Measurements from ENCODE around the gene TRPC4.

TRPC4 gene

GRCh38 chr13:37716420-37717195, 153.0 kb downstream of the TRPC4 start:
- DNase-seq (ENCODE audit: low spot score): no peak

GRCh38 chr13:37715606-37716015, 154.0 kb downstream of the TRPC4 start:
- no peak for DNase-seq (ENCODE audit: low spot score)

- DNase-seq (ENCODE audit: low spot score): no peak
Observed at GRCh38 chr13:37709318-37709717, 160.3 kb downstream of the TRPC4 start.

- DNase-seq (ENCODE audit: low spot score): no peak
Observed at GRCh38 chr13:37707739-37708500, 161.7 kb downstream of the TRPC4 start.

- DNase-seq (ENCODE audit: low spot score): no peak
Observed at GRCh38 chr13:37706041-37706440, 163.5 kb downstream of the TRPC4 start.

- DNase-seq (ENCODE audit: low spot score): peak; percentile 84
Observed at GRCh38 chr13:37701972-37702371, 167.6 kb downstream of the TRPC4 start.

- peak; percentile 44 for DNase-seq (ENCODE audit: low spot score)
Observed at GRCh38 chr13:37701306-37701705, 168.3 kb downstream of the TRPC4 start.

GRCh38 chr13:37700887-37701286, 168.7 kb downstream of the TRPC4 start:
- DNase-seq (ENCODE audit: low spot score): no peak

- no peak for DNase-seq (ENCODE audit: low spot score)
Observed at GRCh38 chr13:37695200-37695599, 174.4 kb downstream of the TRPC4 start.

GRCh38 chr13:37690361-37690760, 179.2 kb downstream of the TRPC4 start:
- DNase-seq (ENCODE audit: low spot score): no peak

GRCh38 chr13:37686501-37686900, 183.1 kb downstream of the TRPC4 start:
- peak; percentile 12 for DNase-seq (ENCODE audit: low spot score)

GRCh38 chr13:37685206-37685605, 184.4 kb downstream of the TRPC4 start:
- DNase-seq (ENCODE audit: low spot score): no peak

- no peak for DNase-seq (ENCODE audit: low spot score)
Observed at GRCh38 chr13:37682496-37682895, 187.1 kb downstream of the TRPC4 start.

- peak; percentile 32 for DNase-seq (ENCODE audit: low spot score)
Observed at GRCh38 chr13:37681281-37682032, 188.1 kb downstream of the TRPC4 start.

GRCh38 chr13:37680137-37680536, 189.4 kb downstream of the TRPC4 start:
- DNase-seq (ENCODE audit: low spot score): no peak

GRCh38 chr13:37679043-37679442, 190.5 kb downstream of the TRPC4 start:
- no peak for DNase-seq (ENCODE audit: low spot score)

GRCh38 chr13:37669845-37670244, 199.7 kb downstream of the TRPC4 start:
- no peak for DNase-seq (ENCODE audit: low spot score)

- DNase-seq (ENCODE audit: low spot score): no peak
Observed at GRCh38 chr13:37667702-37668101, 201.9 kb downstream of the TRPC4 start.

- no peak for DNase-seq (ENCODE audit: low spot score)
Observed at GRCh38 chr13:37666036-37666435, 203.5 kb downstream of the TRPC4 start.

- no peak for DNase-seq (ENCODE audit: low spot score)
Observed at GRCh38 chr13:37665420-37665819, 204.2 kb downstream of the TRPC4 start.

- DNase-seq (ENCODE audit: low spot score): no peak
Observed at GRCh38 chr13:37663724-37664123, 205.8 kb downstream of the TRPC4 start.

GRCh38 chr13:37662624-37663023, 206.9 kb downstream of the TRPC4 start:
- no peak for DNase-seq (ENCODE audit: low spot score)

- no peak for DNase-seq (ENCODE audit: low spot score)
Observed at GRCh38 chr13:37657956-37658355, 211.6 kb downstream of the TRPC4 start.

Data from AG20443 (cell line).